ENCODE results near the gene B4GALT7. TPM values are rescaled to one million over a fixed set of nuclear protein-coding genes. Genes with fewer than 3 reads are reported as not detected.

The B4GALT7 gene
- total RNA-seq, 8 experiments from 2014 or later = 19.6 to 37.5 (median 25.4) TPM

DNA sequence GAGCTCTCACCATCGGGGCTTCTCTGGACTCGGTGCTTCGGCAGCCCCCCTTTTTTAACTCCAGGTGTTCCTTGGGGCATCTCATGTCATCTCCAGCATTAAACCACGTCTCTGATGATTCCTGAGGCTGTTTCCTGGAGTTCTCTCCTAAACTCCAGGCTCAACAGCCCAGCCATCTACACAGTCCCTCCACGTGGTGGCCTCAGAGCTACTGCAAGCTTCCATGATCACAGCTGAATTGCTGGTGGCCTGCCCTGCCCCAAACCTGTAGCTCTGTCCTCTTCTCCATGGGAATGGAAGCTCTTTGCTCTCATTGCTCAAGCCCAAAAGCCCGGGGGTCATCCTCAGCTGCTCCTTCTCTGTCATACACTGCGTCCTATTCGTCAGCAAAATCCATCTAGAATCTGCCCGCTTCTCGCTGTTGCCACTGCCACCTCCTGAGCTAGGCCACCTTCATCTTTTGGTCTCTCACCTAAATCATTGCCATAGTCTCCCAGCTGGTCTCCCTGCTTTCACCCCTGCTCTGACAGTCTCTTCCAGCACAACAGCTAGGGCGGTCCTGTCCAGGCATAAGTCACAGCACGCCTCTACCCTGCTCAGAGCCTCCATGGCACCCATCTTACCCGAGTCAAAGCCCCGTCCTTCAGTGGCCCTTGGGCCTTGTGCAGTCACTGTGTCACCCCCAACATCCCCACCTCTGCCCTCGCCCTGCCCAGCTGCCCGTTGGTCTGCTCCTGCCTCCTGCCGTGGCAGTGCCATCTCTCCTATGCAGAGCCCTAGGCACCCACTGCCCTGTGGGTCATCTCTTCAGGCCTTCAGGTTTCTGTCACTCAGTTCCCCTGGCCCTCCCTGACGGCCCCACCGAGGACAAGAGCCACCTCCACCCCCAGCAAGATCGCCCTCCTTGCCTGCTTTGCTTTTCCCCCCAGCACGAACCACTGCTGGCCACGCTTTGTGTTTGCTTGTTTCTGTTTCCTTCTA, 6.4 kb downstream of the B4GALT7 start:
- in situ Hi-C loops (cut with MboI; ENCODE audit: low pct_unique_long_range_greater_than_20kb in 2 of 9, low sequenced_read_pairs in 9 of 9, unreplicated experiment in 9 of 9) = loop anchor here in 1 of 9 experiments (25.0 kb wide), 1 partner anchor 556 kb away; the partner anchor contains the start of gene NHP2
- no peak for ATAC-seq (replicated peaks in 6 of 8)
- Histone ChIP-seq H3K4me3 (no peak overlapping the region), H3K4me1 (replicated peaks in 1 of 2) (peaks cover 3 to 14% of the 10 kb centered on the region in 2 donors), H3K27ac (peak overlapping the region in 1 of 2 donors; percentile 54)
- 60 to 100% (median 92%) methylated on average over 1 to 5 of the region's 22 CpGs; no CpG with 5 or more reads in 6 of the 10 experiments for WGBS, 10 experiments

DNA sequence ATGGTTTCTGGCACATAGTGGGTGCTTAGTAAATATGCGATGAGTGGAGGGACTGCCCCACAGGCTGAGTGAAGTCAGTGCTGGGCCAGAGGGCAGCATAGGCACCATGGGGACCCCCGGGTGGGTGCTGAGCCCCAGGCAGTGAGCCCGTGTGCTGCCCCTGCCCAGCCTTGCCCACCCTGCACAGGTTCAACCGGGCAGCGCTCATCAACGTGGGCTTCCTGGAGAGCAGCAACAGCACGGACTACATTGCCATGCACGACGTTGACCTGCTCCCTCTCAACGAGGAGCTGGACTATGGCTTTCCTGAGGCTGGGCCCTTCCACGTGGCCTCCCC, 7.2 kb downstream of the B4GALT7 start:
- WGBS, 10 experiments = 0 to 76% (median 20%) methylated on average over 1 to 6 of the region's 11 CpGs; no CpG with 5 or more reads in 7 of the 10 experiments
- peaks cover 0 to 13% of the 10 kb centered on the region in 2 donors for H3K4me1 ChIP-seq (replicated peaks in 1 of 2)
- peak overlapping the region in 1 of 2 donors; percentile 54 for H3K27ac ChIP-seq
- ATAC-seq (replicated peaks in 6 of 8) = no peak
- no peak overlapping the region for H3K4me3 ChIP-seq
- in situ Hi-C loops (cut with MboI; ENCODE audit: low pct_unique_long_range_greater_than_20kb in 2 of 9, low sequenced_read_pairs in 9 of 9, unreplicated experiment in 9 of 9) = loop anchor here in 1 of 9 experiments (25.0 kb wide), 1 partner anchor 555 kb away; the partner anchor contains the start of gene NHP2

DNA sequence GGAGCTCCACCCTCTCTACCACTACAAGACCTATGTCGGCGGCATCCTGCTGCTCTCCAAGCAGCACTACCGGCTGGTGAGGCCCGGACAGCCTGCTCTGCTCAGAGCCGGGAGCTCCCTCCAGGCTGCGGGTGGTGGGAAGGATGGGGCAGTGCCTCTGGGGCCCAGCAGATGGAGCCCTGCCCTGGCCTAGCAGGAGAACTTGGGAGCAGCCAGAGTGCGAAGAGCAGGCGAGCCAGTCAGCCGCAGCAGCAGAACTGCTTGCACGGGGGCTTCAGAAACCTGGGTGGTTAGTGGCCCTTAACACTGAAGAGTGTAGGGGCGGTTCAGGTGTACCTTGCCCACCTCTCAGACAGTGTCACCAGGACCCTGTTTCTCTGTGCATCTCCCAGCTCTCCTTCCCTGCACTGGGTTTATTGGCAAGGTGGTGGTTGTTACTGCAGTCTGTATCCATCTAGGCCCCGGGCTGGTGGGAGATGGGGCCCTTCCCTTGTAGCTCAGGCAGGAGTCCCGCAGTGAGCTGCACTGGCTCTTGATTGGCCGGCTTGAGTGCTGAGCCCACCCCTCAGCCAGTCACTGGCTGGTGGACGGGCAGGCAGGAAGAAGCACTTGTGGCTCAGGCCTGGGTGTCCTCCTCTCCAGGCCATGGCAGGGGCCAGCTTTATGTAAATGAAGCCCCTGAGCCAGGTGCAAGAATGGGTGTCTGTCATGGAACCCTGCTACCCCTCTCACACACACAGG, 7.7 kb downstream of the B4GALT7 start:
- in situ Hi-C loops (cut with MboI; ENCODE audit: low pct_unique_long_range_greater_than_20kb in 2 of 9, low sequenced_read_pairs in 9 of 9, unreplicated experiment in 9 of 9) = loop anchor here in 1 of 9 experiments (25.0 kb wide), 1 partner anchor 555 kb away; the partner anchor contains the start of gene NHP2
- H3K4me1 ChIP-seq (replicated peaks in 1 of 2) = peaks cover 0 to 13% of the 10 kb centered on the region in 2 donors
- H3K27ac ChIP-seq = peak overlapping the region in 1 of 2 donors; percentile 54
- ATAC-seq (replicated peaks in 6 of 8) = peak; percentile 87 to 96 (median 90)
- H3K4me3 ChIP-seq = no peak overlapping the region
- 0 to 40% (median 9%) methylated on average over 1 to 9 of the region's 15 CpGs; no CpG with 5 or more reads in 6 of the 10 experiments for WGBS, 10 experiments

DNA sequence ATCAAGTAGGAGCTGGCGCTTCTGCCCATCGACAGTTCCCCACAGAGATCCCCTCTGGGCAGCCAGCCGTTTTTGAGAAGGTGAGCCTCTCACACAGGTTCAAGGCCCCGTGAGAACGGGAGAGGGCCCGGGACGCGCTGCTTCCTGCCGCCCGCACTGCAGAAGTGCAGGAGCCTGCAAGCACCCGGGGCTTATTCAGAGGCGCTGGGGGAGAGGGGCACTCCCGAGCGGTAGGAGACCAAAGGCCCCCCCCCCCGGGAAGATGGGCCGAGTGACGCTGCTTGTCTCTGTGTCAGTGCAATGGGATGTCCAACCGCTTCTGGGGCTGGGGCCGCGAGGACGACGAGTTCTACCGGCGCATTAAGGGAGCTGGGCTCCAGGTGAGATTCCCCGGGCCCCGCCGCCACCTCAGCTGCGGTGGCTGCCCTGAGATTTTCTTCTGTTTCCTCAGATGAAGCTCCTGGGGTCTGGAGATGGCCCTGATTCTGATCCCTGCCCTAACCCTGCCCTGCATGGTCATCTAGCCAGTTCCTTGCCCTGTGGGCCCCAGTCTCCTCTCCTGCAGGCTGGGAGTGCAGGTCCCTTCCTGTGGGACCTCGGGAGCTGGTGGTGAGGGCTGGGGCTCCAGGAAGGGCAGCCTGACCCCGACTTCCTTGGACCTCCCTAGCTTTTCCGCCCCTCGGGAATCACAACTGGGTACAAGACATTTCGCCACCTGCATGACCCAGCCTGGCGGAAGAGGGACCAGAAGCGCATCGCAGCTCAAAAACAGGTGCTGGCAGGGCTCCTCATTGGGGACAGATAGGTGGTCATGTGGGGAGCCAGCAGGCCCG, 8.5 kb downstream of the B4GALT7 start:
- H3K27ac ChIP-seq = peak overlapping the region in 1 of 2 donors; percentile 4
- ATAC-seq (replicated peaks in 6 of 8) = no peak
- peaks cover 0 to 13% of the 10 kb centered on the region in 2 donors for H3K4me1 ChIP-seq (replicated peaks in 1 of 2)
- H3K4me3 ChIP-seq = no peak overlapping the region
- WGBS, 10 experiments = 68 to 100% (median 86%) methylated on average over 2 to 11 of the region's 37 CpGs; no CpG with 5 or more reads in 6 of the 10 experiments
- in situ Hi-C loops (cut with MboI; ENCODE audit: low pct_unique_long_range_greater_than_20kb in 2 of 9, low sequenced_read_pairs in 9 of 9, unreplicated experiment in 9 of 9) = loop anchor here in 1 of 9 experiments (25.0 kb wide), 1 partner anchor 554 kb away; the partner anchor contains the start of gene NHP2

DNA sequence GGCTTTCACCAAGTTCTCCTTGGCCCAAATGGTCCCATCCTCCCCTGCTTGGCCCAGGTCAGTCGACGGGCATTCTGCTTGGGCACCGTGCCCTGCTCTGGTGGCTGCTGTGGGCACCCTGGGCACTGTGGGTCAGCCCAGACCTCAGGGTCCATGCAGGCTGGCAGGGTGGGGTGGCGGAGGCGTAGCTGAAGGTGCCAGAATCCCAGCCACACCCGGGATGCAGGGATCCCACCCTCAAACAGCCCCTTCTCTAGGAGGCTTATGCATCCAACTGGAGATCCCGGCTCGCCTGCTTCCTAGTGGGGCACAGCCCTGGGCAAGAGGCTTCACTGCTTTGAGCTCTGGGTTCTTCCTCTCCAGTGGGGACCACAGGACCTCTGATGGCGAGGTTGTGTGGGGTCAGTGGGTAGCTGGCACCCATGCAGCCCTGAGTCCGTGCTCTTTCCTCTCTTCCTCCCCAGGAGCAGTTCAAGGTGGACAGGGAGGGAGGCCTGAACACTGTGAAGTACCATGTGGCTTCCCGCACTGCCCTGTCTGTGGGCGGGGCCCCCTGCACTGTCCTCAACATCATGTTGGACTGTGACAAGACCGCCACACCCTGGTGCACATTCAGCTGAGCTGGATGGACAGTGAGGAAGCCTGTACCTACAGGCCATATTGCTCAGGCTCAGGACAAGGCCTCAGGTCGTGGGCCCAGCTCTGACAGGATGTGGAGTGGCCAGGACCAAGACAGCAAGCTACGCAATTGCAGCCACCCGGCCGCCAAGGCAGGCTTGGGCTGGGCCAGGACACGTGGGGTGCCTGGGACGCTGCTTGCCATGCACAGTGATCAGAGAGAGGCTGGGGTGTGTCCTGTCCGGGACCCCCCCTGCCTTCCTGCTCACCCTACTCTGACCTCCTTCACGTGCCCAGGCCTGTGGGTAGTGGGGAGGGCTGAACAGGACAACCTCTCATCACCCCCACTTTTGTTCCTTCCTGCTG, 9.4 kb downstream of the B4GALT7 start:
- 30 to 100% (median 100%) methylated on average over 1 to 10 of the region's 21 CpGs; no CpG with 5 or more reads in 3 of the 10 experiments for WGBS, 10 experiments
- H3K27ac ChIP-seq = no peak overlapping the region
- in situ Hi-C loops (cut with MboI; ENCODE audit: low pct_unique_long_range_greater_than_20kb in 2 of 9, low sequenced_read_pairs in 9 of 9, unreplicated experiment in 9 of 9) = loop anchor here in 1 of 9 experiments (25.0 kb wide), 1 partner anchor 553 kb away; the partner anchor contains the start of gene NHP2
- no peak overlapping the region for H3K4me3 ChIP-seq
- peak in 2 of 8 experiments; percentile 47 to 55 for ATAC-seq (replicated peaks in 6 of 8)
- peaks cover 0 to 13% of the 10 kb centered on the region in 2 donors for H3K4me1 ChIP-seq (replicated peaks in 1 of 2)

DNA sequence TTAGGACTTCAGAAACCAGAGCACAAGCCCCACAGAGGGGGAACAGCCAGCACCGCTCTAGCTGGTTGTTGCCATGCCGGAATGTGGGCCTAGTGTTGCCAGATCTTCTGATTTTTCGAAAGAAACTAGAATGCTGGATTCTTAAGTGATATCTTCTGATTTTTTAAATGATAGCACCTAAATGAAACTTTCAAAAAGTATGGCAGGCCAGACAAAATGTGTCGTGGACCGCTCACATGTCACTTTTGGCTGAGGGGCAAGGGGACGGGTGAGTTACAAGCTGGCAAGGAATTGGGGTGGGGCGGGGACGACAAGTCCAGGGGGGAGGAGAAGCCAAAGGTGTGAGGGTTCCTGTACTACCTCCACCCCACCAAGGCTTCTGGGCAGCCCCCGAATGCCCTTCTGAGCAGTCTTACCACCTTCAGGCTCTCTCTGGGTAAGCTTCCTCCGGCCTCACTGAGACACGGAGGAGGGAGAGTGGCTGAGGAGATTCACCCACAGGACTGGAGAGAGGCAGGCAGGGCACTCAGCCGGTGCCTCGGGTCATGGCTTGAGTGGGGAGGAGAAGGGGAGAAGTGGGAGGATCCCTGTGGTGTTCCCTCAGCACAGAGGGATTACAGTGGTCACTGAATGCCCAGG, 10.3 kb downstream of the B4GALT7 start:
- Histone ChIP-seq H3K4me3 (no peak overlapping the region), H3K4me1 (replicated peaks in 1 of 2) (peaks cover 0 to 13% of the 10 kb centered on the region in 2 donors), H3K27ac (no peak overlapping the region)
- 68 to 100% (median 86%) methylated on average over 1 to 5 of the region's 13 CpGs; no CpG with 5 or more reads in 3 of the 10 experiments for WGBS, 10 experiments
- in situ Hi-C loops (cut with MboI; ENCODE audit: low pct_unique_long_range_greater_than_20kb in 2 of 9, low sequenced_read_pairs in 9 of 9, unreplicated experiment in 9 of 9) = loop anchor here in 1 of 9 experiments (25.0 kb wide), 1 partner anchor 552 kb away; the partner anchor contains the start of gene NHP2
- no peak for ATAC-seq (replicated peaks in 6 of 8)

DNA sequence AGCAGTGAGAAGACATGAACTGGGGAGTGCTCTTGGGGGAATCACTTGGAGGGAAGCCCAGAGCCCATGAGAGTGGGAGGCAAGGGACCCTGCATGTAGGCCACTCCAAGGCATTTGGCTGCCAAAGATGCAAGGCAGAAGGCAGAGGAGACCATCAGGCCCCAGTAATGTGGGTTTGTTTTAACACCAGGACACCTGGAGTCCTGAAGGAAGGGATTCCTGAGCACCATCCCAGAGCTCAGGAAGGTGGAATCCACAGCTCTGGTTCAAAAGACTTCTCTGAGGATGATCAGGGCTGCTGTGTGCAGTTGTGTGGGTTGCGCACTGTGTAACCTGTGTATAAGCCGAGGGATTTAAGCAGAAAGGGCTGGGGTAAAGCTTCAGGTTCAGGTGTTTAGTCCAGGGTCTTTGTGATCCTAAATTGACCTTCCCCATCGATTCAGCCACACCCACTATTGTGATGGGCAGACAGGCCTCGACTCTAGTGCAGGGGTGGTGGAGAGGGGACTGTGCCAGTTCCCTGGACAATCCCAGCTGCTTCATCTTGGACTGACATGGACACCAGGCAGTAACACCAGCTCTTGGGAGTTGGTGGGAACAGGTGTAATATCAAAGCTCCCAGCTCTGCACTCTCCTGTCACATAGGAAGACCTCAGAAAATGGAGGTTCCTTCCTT, 11.0 kb downstream of the B4GALT7 start:
- Histone ChIP-seq H3K4me3 (no peak overlapping the region), H3K27ac (no peak overlapping the region), H3K4me1 (replicated peaks in 1 of 2) (peaks cover 0 to 13% of the 10 kb centered on the region in 2 donors)
- ATAC-seq (replicated peaks in 6 of 8) = no peak
- in situ Hi-C loops (cut with MboI; ENCODE audit: low pct_unique_long_range_greater_than_20kb in 2 of 9, low sequenced_read_pairs in 9 of 9, unreplicated experiment in 9 of 9) = loop anchor here in 1 of 9 experiments (25.0 kb wide), 1 partner anchor 551 kb away; the partner anchor contains the start of gene NHP2
- 29 to 100% (median 73%) methylated on average over 1 to 2 of the region's 4 CpGs; no CpG with 5 or more reads in 6 of the 10 experiments for WGBS, 10 experiments

DNA sequence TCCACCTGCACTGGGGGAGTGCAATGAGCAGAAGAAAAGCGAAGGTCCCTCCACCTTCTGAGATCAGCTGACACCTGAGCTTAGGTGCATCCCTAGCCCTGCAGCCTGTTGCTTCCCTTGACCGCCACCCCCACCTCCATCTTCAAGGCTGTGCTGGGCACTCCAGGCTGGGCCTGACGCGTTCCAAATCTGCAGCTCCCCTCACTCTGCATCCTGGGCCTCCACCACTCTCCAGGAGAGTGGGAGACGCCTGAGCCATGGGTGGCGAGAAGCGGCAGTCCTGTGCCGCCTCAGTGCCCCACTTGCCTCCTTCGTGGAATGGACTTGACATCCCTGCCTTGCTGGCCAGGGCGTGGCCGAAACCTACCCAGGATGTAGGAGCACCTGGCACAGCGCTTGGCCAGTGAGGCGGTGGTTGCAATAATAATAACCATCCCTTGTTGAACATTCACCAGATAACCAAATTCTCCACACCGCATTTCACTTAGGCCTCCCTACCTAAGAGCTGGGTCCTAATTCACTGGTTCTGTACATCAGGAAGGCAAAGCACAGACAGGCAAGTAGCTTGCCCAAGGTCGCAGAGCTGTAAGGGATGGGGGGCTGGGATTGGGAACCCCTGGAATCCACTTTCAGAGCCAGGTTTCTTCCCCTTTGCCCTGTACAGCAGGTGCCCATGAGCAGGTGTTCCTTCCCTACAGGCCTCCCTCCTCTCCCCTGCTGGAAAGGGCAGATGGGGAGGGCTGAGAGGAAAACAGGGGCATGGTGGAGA, 11.7 kb downstream of the B4GALT7 start:
- no peak overlapping the region for H3K4me3 ChIP-seq
- peaks cover 0 to 13% of the 10 kb centered on the region in 2 donors for H3K4me1 ChIP-seq (replicated peaks in 1 of 2)
- in situ Hi-C loops (cut with MboI; ENCODE audit: low pct_unique_long_range_greater_than_20kb in 2 of 9, low sequenced_read_pairs in 9 of 9, unreplicated experiment in 9 of 9) = loop anchor here in 1 of 9 experiments (25.0 kb wide), 1 partner anchor 551 kb away; the partner anchor contains the start of gene NHP2
- H3K27ac ChIP-seq = no peak overlapping the region
- no peak for ATAC-seq (replicated peaks in 6 of 8)
- WGBS, 10 experiments = 83 to 100% (median 100%) methylated on average over 1 to 5 of the region's 15 CpGs; no CpG with 5 or more reads in 5 of the 10 experiments

DNA sequence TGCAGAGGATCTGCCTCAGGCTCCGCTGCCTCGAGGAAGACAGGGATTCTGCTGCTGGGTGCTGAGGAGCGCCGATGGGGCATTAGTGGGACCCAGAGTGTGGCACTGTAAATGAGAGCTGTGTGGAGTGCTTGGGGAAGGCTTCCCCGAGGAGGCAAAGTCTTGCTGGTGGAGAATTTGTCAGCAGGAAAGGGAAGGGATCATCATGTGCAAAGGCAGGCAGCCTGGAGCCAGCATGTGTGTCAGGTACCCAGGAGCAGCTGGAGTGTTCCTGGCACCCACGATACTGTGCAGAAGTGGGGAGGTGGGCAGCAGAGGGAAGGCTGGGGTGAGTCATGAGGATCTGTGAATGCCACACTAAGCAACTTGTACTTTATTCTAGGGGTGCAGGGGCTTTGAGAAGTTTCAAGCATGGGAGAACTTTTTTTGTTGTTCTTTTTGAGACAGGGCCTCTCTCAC, 12.3 kb downstream of the B4GALT7 start:
- in situ Hi-C loops (cut with MboI; ENCODE audit: low pct_unique_long_range_greater_than_20kb in 2 of 9, low sequenced_read_pairs in 9 of 9, unreplicated experiment in 9 of 9) = loop anchor here in 1 of 9 experiments (25.0 kb wide), 1 partner anchor 550 kb away; the partner anchor contains the start of gene NHP2
- no peak for ATAC-seq (replicated peaks in 6 of 8)
- Histone ChIP-seq H3K4me3 (no peak overlapping the region), H3K27ac (no peak overlapping the region), H3K4me1 (replicated peaks in 1 of 2) (peaks cover 0 to 9% of the 10 kb centered on the region in 2 donors)
- WGBS, 10 experiments = 80 to 88% methylated on average over 2 to 6 of the region's 6 CpGs; no CpG with 5 or more reads in 8 of the 10 experiments
